ENCODE measurements around the gene DDX59. TPM values are rescaled to one million over a fixed set of nuclear protein-coding genes. Genes with fewer than 3 reads are reported as not detected.

Gene DDX59
- 12.6 and 16.0 TPM in 2 replicates for polyA plus RNA-seq (2014; cell fraction: cytosol; rRNA removed)
- polyA plus RNA-seq (2014; cell fraction: nucleus; rRNA removed) = 16.9 and 24.1 TPM in 2 replicates

GRCh38 chr1:200669314-200670241, at the start of gene DDX59:
TSS of gene DDX59 (minus strand) at chr1:200669907. CDS start at chr1:200666740, 3,167 bp downstream.
- peak; percentile 95 for DNase-seq (ENCODE audit: low spot score)

GRCh38 chr1:200714504-200715187, 44.9 kb upstream of the DDX59 start:
- DNase-seq (ENCODE audit: low spot score) = no peak

- DNase-seq (ENCODE audit: low spot score) = no peak
These were observed 40.5 kb upstream of the DDX59 start for GRCh38 chr1:200710166-200710565.

- DNase-seq (ENCODE audit: low spot score) = no peak
These were observed 39.1 kb upstream of the DDX59 start for GRCh38 chr1:200708769-200709168.

- DNase-seq (ENCODE audit: low spot score) = no peak
These were observed 38.5 kb upstream of the DDX59 start for GRCh38 chr1:200708161-200708560.

- no peak for DNase-seq (ENCODE audit: low spot score)
These were observed 37.4 kb upstream of the DDX59 start for GRCh38 chr1:200707116-200707515.

GRCh38 chr1:200706111-200706814, 36.6 kb upstream of the DDX59 start:
- DNase-seq (ENCODE audit: low spot score) = peak; percentile 23

- no peak for DNase-seq (ENCODE audit: low spot score)
These were observed 35.3 kb upstream of the DDX59 start for GRCh38 chr1:200704986-200705500.

GRCh38 chr1:200699871-200700270, 30.2 kb upstream of the DDX59 start:
- no peak for DNase-seq (ENCODE audit: low spot score)

- DNase-seq (ENCODE audit: low spot score) = no peak
These were observed 25.0 kb upstream of the DDX59 start for GRCh38 chr1:200694738-200695137.

- no peak for DNase-seq (ENCODE audit: low spot score)
These were observed 23.6 kb upstream of the DDX59 start for GRCh38 chr1:200693327-200693726.

GRCh38 chr1:200692316-200692715, 22.6 kb upstream of the DDX59 start:
- DNase-seq (ENCODE audit: low spot score) = no peak

- DNase-seq (ENCODE audit: low spot score) = no peak
These were observed 16.9 kb upstream of the DDX59 start for GRCh38 chr1:200686620-200687019.

GRCh38 chr1:200684015-200684414, 14.3 kb upstream of the DDX59 start:
- no peak for DNase-seq (ENCODE audit: low spot score)

GRCh38 chr1:200683298-200683697, 13.6 kb upstream of the DDX59 start:
- DNase-seq (ENCODE audit: low spot score) = no peak

GRCh38 chr1:200681231-200681630, 11.5 kb upstream of the DDX59 start:
- DNase-seq (ENCODE audit: low spot score) = no peak

- no peak for DNase-seq (ENCODE audit: low spot score)
These were observed 7.1 kb upstream of the DDX59 start for GRCh38 chr1:200676829-200677228.

GRCh38 chr1:200675588-200675852, 5.8 kb upstream of the DDX59 start:
- DNase-seq (ENCODE audit: low spot score) = no peak

GRCh38 chr1:200674838-200675587, 5.3 kb upstream of the DDX59 start:
- DNase-seq (ENCODE audit: low spot score) = no peak

- no peak for DNase-seq (ENCODE audit: low spot score)
These were observed 4.5 kb upstream of the DDX59 start for GRCh38 chr1:200673952-200674823.

All from SK-N-DZ (cell line).